Spleen (tissue), 7 donors: Measurements from ENCODE around the gene SLIT3.

Experiments used
- CTCF ChIP-seq, 11 experiments: fragments of 200-600 bp in 7 of 11; fragments of 450-650 bp in 4 of 11; sonication (generic) in 4 of 11; IDR thresholded peaks in 8 of 11; conservative IDR thresholded peaks in 3 of 11; 1 replicate in 7 of 11; 2 replicates in 4 of 11; pipeline versions ENCODE4 v1.4.0 to v1.8.0; 2016 to 2021; ENCODE audit warnings: antibody characterized with exemption in 11 of 11, inconsistent platforms in 4 of 11, mild to moderate bottlenecking in 1 of 11
- POLR2A ChIP-seq, 3 donors: fragments of 450-650 bp; IDR thresholded peaks; one replicate each; pipeline ENCODE4 v1.5.1; 2017; ENCODE audit warnings: antibody characterized with exemption in 3 of 3, mild to moderate bottlenecking in 1 of 3
- POLR2AphosphoS5 ChIP-seq, 3 donors: sonication (generic); formaldehyde crosslinking; IDR thresholded peaks; one replicate each; pipeline ENCODE4 v1.5.1; 2017; ENCODE audit warnings: antibody characterized with exemption in 3 of 3
- donor health status: DM: no; HTN: no; CAD: no; lungs with moderate emphysema.
- donor health status: DM: no; HTN: no; CAD: no.
- donor health status: DM: no; HTN: no; CAD: no.

- no peak for TF ChIP-seq CTCF (IDR thresholded peaks at IDR 0.05 in 8 of 11, conservative IDR thresholded peaks at IDR 0.05 in 3 of 11)
- TF ChIP-seq POLR2AphosphoS5 (IDR thresholded peaks at IDR 0.05) = no peak
- no peak for TF ChIP-seq POLR2A (IDR thresholded peaks at IDR 0.05)
Observed at GRCh38 chr5:168961681-168962080, 339.3 kb downstream of the SLIT3 start.
